ENCODE results near the gene C2CD3.
"Not testable (repeated sequence)": the region's sequence is repeated elsewhere in the genome, so short reads cannot be mapped to it uniquely, and the experiment has no call there.

Gene C2CD3

GRCh38 chr11:74102321-74102720 lies 68.5 kb downstream of the C2CD3 start:
- no peak for DNase-seq

- no peak for DNase-seq
Observed at GRCh38 chr11:74100735-74101134, 70.1 kb downstream of the C2CD3 start.

- DNase-seq, result no peak
Observed at GRCh38 chr11:74100231-74100630, 70.6 kb downstream of the C2CD3 start.

GRCh38 chr11:74097686-74098237 lies 73.0 kb downstream of the C2CD3 start:
- DNase-seq, result no peak

- DNase-seq, result no peak
Observed at GRCh38 chr11:74094393-74094792, 76.4 kb downstream of the C2CD3 start.

- DNase-seq, result no peak
Observed at GRCh38 chr11:74092425-74092824, 78.4 kb downstream of the C2CD3 start.

GRCh38 chr11:74091549-74091948 lies 79.3 kb downstream of the C2CD3 start:
- DNase-seq, result no peak

- DNase-seq, result no peak
Observed at GRCh38 chr11:74090701-74091100, 80.1 kb downstream of the C2CD3 start.

GRCh38 chr11:74086242-74086884 lies 84.4 kb downstream of the C2CD3 start:
- DNase-seq, result no peak

GRCh38 chr11:74085542-74085892 lies 85.3 kb downstream of the C2CD3 start:
- no peak for DNase-seq

GRCh38 chr11:74084796-74085541 lies 85.8 kb downstream of the C2CD3 start:
- peak; percentile 28 for DNase-seq

GRCh38 chr11:74083927-74084326 lies 86.9 kb downstream of the C2CD3 start:
- DNase-seq, result not testable (repeated sequence)

GRCh38 chr11:74081428-74081827 lies 89.4 kb downstream of the C2CD3 start:
- no peak for DNase-seq

GRCh38 chr11:74077193-74077592 lies 93.6 kb downstream of the C2CD3 start:
- DNase-seq, result no peak

GRCh38 chr11:74072721-74073120 lies 98.1 kb downstream of the C2CD3 start:
- DNase-seq, result no peak

GRCh38 chr11:74072286-74072685 lies 98.5 kb downstream of the C2CD3 start:
- DNase-seq, result no peak

GRCh38 chr11:74070723-74071492 lies 99.9 kb downstream of the C2CD3 start:
- no peak for DNase-seq

- peak; percentile 33 for DNase-seq
Observed at GRCh38 chr11:74069146-74070046, 101.4 kb downstream of the C2CD3 start.

- DNase-seq, result not testable (repeated sequence)
Observed at GRCh38 chr11:74066663-74067062, 104.1 kb downstream of the C2CD3 start.

- DNase-seq, result not testable (repeated sequence)
Observed at GRCh38 chr11:74065534-74065933, 105.3 kb downstream of the C2CD3 start.

- DNase-seq, result not testable (repeated sequence)
Observed at GRCh38 chr11:74063628-74064027, 107.2 kb downstream of the C2CD3 start.

GRCh38 chr11:74061599-74061998 lies 109.2 kb downstream of the C2CD3 start:
- not testable (repeated sequence) for DNase-seq

All from fibroblast of upper back skin (primary cell).